Head of caudate nucleus (tissue), 42 donors: ENCODE data around the gene SHROOM1.

Source experiments
- DNase-seq, 42 donors: peaks; one replicate each; pipeline versions ENCODE4 v3.0.0 to v3.0.0-alpha.2; 2020 to 2021; ENCODE audit warnings: mixed read lengths in 7 of 42
- intact Hi-C: fragments of 100-400 bp; cut with DNase I; formaldehyde crosslinking; loops from one replicate; pipeline ENCODE4 v1.15.0; 2022

SHROOM1 gene

GRCh38 chr5:132773601-132774355 is 56.7 kb downstream of the SHROOM1 start:
- intact Hi-C loops, result no loop called here
- DNase-seq, result peak in 2 of 42 donors; percentile 27 to 30

GRCh38 chr5:132773114-132773513 is 57.3 kb downstream of the SHROOM1 start:
- DNase-seq, result peak in 19 of 42 donors; percentile 28 to 76 (median 47)
- intact Hi-C loops, result no loop called here

GRCh38 chr5:132772291-132773070 is 58.0 kb downstream of the SHROOM1 start:
- DNase-seq, result peak in 3 of 42 donors; percentile 9 to 47 (median 28)
- intact Hi-C loops, result no loop called here
